ENCODE data around the gene OPALIN.

GRCh38 chr10:96358851-96359540, at the start of gene OPALIN:
- no peak for TF ChIP-seq CTCF (conservative IDR thresholded peaks at IDR 0.05; ENCODE audit: low read depth, low read length)
- TF ChIP-seq EZH2 (IDR thresholded peaks at IDR 0.05; ENCODE audit: borderline replicate concordance, low read depth, low read length, poor library complexity, severe bottlenecking): no peak
